Fibroblast of lung (primary cell): ENCODE measurements around the gene MAGEA6.

ENCODE experiments used
- CTCF ChIP-seq, 2 donors: IDR thresholded peaks in 1 of 2; conservative IDR thresholded peaks in 1 of 2; 1 replicate in 1 of 2; 2 replicates in 1 of 2; pipeline ENCODE4 v1.5.1; 2011 to 2012; ENCODE audit warnings: low read length in 2 of 2, control low read depth in 1 of 2, inconsistent platforms in 1 of 2, low read depth in 1 of 2, mild to moderate bottlenecking in 1 of 2
- EZH2 ChIP-seq: IDR thresholded peaks from 2 replicates; pipeline ENCODE4 v1.5.1; 2012; ENCODE audit warnings: low read length, control low read depth, mild to moderate bottlenecking; ENCODE audit errors: missing control alignments

GRCh38 chrX:152819266-152819665 is 49.8 kb upstream of the MAGEA6 start:
- no peak for TF ChIP-seq CTCF (conservative IDR thresholded peaks at IDR 0.05 in 1 of 2, IDR thresholded peaks at IDR 0.05 in 1 of 2; ENCODE audit: low read depth in 1 of 2, low read length in 2 of 2)
- no peak for TF ChIP-seq EZH2
